Right ventricle myocardium inferior (tissue), 1 donor: Measurements from ENCODE around the gene SPINK8. TPM values are rescaled to one million over a fixed set of nuclear protein-coding genes. Genes with fewer than 3 reads are reported as not detected.
A peak's percentile ranks its signal among the peaks of the same experiment; 100 is the strongest.
"Not testable (repeated sequence)": the region's sequence is repeated elsewhere in the genome, so short reads cannot be mapped to it uniquely, and the experiment has no call there.

Experiments
- ATAC-seq: fragments of 200-7000 bp; cut with Tn5 transposase; one replicate; pipeline ENCODE4 v1.9.1; 2020; ENCODE audit warnings: mild to moderate bottlenecking, moderate library complexity
- DNase-seq: peaks from one replicate; pipeline ENCODE4 v3.0.0; 2021; ENCODE audit errors: missing footprints
- intact Hi-C: fragments of 100-400 bp; cut with DNase I; formaldehyde crosslinking; loops from one replicate; pipeline ENCODE4 v1.11.0; 2022
- total RNA-seq: library from RNA; stranded (reverse); fragmentation: NEBNext Ultra II Directional; extraction: Animal tissue kit (Norgen Biotek cat#: 25700); gene quantifications from one replicate; pipeline ENCODE4 v1.2.1, GENCODE V29; 2021
- donor health status: DM: no; HTN: yes; CAD: no; lungs with severe emphysema.

SPINK8 gene
- total RNA-seq, 1 donor from 2014 or later: not detected

DNA sequence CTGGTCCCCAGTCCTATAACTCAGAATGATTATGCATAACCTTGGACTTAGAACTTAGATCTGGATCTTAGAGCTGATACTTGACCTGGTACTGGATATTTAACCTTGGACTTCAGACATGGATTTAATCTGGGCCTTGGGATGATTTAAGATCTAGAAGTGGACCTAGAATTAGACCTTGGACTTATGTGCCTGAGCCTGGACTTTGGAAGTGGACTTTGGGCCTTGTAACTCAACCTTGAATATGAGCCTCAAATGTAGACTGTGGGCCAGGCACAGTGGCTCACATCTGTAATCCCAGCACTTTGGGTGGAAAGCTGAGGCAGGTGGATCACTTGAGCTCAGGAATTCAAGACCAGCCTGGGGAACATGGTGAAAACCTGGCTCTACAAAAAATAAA lies 46.4 kb downstream of the SPINK8 start:
- intact Hi-C loops: no loop called here
- DNase-seq (no peak), ATAC-seq (no peak)

DNA sequence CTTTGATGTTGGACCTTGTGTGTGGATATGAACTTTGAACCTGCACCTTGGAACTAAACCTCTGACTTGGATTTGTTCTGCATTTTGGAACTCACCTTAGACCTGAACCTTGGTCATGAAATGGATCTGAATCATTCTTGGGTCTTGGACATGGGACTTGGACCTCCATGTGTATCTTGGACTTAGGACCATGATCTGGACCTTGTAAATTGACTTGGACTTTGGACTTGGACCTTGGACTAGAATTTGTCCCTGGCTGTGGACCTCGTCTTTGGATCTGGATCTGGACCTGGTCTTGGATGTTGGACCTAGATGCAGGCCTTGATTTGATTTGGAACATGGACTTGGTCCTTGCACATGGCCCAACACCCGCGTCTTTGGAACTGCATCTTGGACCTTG lies 47.2 kb downstream of the SPINK8 start:
- no peak for ATAC-seq
- intact Hi-C loops: no loop called here
- DNase-seq: no peak

DNA sequence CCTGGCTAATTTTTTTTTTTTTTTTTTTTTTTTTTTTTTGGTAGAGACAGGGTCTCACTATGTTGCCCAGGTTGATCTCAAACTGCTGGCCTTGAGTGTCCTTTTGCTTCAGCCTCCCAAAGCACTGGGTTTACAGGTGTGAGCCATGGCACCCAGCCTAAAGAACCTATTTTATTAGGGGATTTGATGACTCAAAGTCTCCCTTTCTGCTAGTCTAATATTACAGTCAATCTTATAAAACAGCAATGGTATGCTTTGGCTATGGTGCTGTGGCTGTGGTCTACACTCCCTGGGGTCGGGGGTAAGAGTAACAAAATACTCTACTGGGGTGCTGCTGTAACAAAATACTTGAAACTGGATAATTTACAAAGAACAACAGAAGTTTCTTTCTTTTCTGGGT lies 47.8 kb downstream of the SPINK8 start:
- no peak for ATAC-seq
- no peak for DNase-seq
- intact Hi-C loops: no loop called here

DNA sequence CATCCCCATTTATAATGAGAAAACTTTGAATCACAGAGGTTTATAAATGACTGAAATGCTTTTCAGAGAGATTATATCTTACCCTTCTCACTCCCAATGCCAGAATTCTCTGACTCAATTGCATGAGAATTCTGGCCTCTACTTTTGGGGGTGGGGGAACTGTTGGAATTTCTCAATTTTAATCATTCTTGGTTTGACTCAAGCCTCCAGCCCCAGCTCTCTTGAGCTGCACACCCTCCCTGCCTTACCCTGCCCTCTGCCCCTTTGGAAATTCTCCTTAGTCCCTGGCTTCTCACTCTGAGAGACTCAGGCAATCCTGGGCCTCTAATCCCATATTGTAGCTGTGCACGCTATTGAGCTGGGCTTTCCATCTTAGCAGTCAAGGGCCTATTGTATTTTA lies 48.3 kb downstream of the SPINK8 start:
- no peak for ATAC-seq
- DNase-seq: no peak
- intact Hi-C loops: no loop called here

DNA sequence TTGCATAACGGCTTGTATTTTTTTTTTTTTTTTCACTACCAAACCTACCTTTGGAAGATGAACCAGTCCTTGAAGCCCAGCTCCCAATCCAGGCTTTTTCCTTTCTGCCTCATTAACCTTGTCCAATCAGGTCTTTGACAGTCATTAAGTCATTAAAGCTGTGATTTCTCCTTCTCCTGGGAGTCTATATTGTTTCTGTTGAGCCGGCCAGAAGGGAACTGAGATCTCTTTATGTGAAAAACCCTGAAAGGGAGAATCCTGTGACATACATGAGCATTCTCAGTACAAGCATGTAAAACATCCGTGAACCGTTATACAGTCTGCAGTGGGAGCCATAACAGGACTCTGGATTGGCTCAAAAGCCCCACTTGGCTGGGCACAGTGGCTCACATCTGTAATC lies 52.6 kb downstream of the SPINK8 start:
- DNase-seq (no peak), ATAC-seq (no peak)
- intact Hi-C loops: no loop called here

DNA sequence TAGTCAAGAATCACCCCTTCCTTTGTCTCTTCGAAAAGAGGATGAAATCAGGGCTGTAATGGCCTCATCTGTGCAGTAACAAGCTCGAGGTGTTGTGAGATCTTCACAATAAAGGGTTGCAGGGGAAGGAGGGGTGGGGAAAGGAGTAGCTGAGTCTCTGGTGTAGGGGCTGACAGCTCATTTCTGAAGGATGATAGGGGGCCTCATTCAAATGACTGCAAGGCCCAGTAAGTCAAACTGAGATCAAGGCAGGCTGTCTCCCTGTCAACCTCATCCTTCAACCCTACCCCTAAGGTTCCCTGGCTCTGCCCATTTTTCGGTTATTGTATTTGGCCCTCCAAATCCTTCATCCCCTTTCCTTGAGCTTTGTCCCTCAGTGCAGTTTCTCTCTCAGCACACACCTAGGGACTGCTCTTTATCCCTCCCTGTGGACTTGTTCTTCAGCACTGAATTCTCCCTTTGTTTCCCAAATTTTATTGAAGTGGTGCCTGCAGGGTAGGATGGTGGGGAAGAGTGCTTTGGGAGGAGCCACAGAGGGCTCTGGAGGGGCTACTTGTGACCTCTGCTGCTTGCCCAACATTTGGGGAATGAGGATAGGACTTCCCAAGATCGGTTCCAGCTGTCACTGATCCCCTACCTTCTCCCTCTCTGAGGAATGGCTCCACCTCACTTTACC lies 54.4 kb downstream of the SPINK8 start:
- no peak for DNase-seq
- intact Hi-C loops: no loop called here

DNA sequence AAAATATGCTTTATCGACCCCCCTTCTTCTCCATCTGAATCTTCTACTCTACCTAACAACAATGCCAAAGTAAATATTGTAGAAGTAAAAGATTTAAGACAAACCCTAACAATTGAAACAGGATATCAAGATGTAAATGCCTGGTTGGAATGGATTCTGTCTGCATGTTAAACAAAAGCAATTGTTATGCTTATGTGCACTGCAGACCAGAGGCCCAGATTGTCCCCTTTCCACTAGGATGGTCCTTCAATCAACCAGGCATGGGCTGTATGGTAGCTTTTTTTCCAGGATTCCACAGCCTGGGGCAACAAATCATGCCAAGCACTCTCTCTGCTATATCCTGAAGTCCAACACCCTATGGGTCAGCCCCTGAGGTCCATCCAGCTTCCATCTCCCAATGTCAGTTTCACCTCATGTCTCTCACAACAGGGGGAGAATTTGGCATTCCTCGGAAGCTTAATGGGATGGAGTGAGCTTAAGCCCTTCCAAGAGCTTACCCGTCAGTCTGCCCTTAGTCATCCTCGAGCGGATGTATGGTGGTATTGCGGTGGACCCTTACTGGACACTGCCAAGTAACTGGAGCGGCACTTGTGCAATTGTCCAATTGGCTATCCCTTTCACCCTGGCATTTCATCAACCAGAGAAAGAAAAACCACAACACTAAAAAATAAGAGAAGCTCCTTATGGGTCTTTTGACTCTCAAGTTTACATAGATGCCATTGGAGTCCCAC lies 56.4 kb downstream of the SPINK8 start:
- intact Hi-C loops: no loop called here

More for the DNA sequence above, 54.4 kb downstream of the SPINK8 start:
- no peak for ATAC-seq

DNA sequence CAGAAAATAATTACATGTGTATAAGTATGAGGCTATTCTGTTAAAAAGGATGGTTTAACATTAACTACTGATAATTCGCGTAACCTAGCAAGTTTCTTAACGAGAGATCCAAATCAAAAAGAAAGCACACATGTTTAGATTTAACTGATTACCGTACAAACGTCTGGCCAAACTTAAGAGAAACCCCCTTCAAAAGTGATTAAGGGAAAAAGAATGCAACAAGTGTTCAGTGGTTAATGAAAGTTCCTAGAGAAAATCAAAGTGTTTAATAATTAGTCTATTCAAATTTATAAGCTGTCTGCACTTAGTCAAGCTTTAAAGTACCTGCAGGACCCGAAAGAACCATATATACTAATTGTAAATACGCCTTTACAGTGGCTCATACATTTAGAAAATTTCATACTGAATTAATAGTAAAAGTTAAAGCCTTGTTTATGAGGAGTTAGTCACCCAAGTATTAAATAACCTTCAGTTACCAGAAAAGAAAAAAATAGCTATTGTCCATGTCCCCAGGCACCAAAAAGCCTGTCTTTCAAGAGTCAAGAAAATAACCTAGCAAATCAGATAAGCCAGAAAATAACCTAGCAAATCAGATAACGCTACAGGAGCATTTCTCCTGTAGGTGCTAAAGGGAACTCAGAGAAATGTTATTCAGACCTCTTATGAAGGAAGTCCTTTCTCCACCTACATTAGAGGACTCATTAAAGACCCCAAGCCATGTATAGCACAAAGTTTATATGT lies 58.0 kb downstream of the SPINK8 start:
- no peak for DNase-seq
- intact Hi-C loops: no loop called here
- ATAC-seq: no peak

More for the DNA sequence above, 56.4 kb downstream of the SPINK8 start:
- ATAC-seq (no peak), DNase-seq (no peak)

DNA sequence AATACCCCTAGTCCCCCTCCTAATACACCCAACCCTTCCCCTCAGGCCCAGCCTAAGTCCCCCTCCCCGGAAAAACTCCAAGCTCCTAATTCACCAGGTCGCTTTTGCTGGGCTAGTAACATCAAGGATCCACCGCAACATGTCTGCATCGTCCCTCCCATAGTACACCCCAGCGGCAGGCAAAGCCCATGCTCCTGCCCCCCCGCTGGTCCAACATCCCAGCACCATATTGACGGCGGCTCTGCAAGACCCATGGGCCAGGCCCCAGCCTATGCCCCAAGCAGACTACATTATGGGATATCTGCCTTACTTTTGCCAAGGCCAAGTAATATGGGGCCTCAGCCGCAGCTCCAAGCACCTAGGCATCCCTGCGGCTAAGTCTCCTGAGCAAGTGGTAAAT lies 59.0 kb downstream of the SPINK8 start:
- DNase-seq (no peak), ATAC-seq (no peak)
- intact Hi-C loops: loop anchor here (5.0 kb wide), 1 partner anchor 273 kb away; no protein-coding TSS in a partner anchor

DNA sequence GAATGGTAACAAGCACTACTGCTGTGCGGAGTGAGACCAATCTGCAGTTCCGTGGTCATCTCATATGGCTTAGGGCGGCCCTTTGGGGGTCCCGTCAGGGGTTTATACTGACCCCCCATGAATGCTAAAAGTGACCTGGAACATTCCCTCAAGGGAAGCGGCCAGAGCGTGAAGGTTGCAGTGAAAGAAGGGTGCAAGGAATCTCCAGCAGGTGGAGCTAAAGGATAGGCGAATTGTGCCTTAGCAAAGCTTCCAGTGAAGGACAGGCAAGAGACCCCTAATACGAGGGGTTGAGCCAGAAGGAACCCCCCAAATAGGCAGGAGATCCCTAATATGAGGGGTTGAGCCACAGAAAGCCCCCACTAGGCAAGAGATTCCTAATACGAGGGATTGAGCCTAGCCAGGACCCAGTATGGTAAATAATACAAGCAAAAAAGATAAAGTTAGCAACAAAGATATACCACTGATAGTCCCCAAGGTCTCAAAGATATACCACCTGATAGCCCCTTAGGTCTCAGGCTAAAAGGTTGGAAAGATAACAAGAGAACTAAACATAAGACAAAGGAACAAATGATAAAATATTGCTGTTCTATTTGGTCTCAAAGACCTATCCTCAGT lies 59.8 kb downstream of the SPINK8 start:
- ATAC-seq: peak; percentile 58
- DNase-seq: no peak
- intact Hi-C loops: loop anchor here (1.0 to 5.0 kb wide), 2 partner anchors 163 to 274 kb away; no protein-coding TSS in a partner anchor

DNA sequence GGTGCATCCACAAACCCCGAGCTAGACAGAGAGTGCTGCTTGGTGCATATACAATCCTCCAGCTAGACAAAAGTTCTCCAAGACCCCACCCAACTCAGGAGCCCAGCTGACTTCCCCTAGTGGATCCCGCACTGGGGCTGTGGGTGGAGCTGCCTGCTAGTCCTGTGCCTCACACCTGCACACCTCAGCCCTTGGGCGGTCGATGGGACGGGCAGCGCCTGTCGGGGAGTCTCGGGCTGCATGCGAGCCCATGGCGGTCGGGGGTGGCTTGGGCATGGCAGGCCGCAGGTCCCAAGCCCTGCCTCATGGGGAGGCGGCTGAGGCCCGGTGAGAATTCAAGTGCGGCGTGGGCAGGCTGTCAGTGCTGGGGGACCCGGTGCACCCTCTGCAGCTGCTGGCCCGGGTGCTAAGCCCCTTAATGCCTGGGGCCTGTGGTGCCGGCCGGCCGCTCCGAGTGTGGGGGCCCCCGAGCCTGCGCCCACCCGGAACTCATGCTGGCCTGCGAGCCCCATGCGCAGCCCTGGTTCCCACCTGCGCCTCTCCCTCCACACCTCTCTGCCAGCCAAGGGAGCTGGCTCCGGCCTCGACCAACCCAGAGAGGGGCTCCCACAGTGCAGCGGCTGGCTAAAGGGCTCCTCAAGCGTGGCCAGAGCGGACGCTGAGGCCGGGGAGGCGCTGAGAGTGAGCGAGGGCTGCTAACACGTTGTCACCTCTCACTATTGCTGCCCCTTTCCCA lies 61.5 kb downstream of the SPINK8 start:
- intact Hi-C loops: loop anchor here (5.0 kb wide), 1 partner anchor 275 kb away; no protein-coding TSS in a partner anchor
- no peak for ATAC-seq
- DNase-seq: no peak

DNA sequence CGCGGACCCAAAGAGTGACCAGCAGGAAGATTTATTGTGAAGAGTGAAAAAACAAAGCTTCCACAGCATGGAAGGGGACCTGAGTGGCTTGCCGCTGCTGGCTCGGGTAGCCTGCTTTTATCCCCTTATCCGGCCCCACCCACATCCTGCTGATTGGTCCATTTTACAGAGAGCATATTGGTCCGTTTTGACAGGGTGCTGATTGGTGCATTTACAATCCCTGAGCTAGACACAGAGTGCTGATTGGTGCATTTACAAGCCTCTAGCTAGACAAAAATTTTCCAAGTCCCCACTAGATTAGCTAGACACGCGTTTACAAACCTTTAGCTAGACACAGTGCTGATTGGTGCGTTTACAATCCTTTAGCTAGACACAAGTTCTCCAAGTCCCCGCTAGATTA lies 62.2 kb downstream of the SPINK8 start:
- ATAC-seq, DNase-seq: not testable (repeated sequence)
- intact Hi-C loops: loop anchor here (5.0 kb wide), 1 partner anchor 276 kb away; no protein-coding TSS in a partner anchor

DNA sequence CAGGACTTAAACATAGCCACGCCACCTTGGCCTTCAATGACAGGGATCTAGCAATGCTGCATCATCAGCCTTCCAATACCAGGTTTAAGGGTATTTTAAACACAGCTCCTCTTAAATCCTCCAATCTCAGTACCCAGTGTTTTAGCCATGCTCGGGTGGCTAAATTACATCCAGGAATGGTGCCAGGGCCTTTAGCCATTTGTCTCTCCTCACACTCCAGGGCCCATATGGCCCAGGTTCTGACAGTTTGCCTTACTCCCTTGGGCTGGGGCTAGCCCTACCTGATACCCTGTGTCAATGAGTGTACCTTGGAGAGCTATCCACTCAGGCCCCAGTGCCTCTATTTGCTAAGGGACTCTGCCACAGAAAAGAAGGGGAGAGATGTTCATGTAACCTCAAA lies 63.2 kb downstream of the SPINK8 start:
- ATAC-seq (no peak), DNase-seq (no peak)
- intact Hi-C loops: loop anchor here (5.0 kb wide), 1 partner anchor 277 kb away; no protein-coding TSS in a partner anchor

DNA sequence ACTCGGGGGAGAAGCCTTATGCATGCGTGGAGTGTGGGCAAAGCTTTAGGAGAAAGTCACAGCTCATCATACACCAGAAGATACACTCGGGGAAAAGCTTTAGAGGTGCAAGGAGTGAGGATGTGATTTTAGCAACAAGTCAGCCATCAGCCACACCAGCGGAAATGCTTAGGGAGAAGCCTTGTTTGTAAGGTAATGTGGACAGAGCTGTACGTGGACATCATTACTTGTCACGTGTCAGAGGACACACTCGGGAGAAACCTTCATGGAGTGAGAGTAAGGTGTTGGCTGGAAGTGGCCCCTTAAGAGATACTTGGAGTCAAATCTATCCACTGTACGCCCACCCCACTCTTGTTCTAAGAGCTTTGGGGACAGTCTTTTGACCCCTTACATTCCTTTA lies 63.9 kb downstream of the SPINK8 start:
- no peak for DNase-seq
- no peak for ATAC-seq
- intact Hi-C loops: no loop called here

DNA sequence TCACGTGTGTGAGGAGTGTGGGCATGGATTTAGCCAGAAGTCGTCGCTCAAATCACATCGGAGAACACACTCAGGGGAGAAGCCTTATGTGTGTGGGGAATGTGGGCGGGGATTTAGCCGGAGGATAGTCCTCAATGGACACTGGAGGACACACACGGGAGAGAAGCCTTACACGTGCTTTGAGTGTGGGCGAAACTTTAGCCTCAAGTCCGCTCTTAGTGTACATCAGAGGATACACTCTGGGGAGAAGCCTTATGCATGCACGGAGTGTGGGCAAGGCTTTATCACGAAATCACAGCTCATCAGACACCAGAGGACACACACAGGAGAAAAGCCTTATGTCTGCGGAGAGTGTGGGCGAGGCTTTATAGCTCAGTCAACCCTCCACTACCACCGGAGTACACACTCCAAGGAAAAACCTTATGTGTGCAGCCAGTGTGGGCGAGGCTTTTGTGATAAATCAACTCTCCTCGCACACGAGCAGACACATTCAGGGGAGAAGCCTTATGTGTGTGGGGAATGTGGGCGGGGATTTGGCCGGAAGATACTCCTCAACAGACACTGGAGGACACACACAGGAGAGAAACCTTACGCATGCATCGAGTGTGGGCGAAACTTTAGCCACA lies 64.4 kb downstream of the SPINK8 start:
- DNase-seq: no peak
- intact Hi-C loops: no loop called here
- no peak for ATAC-seq

DNA sequence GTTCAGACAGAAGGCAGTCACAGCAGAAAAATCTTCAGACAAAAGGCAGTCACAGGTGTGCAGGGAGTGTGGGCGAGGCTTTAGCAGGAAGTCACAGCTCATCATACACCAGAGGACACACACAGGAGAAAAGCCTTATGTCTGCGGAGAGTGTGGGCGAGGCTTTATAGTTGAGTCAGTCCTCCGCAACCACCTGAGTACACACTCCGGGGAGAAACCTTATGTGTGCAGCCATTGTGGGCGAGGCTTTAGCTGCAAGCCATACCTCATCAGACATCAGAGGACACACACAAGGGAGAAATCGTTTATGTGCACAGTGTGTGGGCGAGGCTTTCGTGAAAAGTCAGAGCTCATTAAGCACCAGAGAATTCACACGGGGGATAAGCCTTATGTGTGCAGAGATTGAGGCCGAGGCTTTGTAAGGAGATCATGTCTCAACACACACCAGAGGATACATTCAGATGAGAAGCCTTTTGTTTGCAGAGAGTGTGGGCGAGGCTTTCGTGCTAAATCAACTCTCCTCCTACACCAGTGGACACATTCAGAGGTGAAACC lies 65.0 kb downstream of the SPINK8 start:
- peak; percentile 8 for ATAC-seq
- intact Hi-C loops: no loop called here
- DNase-seq: no peak

DNA sequence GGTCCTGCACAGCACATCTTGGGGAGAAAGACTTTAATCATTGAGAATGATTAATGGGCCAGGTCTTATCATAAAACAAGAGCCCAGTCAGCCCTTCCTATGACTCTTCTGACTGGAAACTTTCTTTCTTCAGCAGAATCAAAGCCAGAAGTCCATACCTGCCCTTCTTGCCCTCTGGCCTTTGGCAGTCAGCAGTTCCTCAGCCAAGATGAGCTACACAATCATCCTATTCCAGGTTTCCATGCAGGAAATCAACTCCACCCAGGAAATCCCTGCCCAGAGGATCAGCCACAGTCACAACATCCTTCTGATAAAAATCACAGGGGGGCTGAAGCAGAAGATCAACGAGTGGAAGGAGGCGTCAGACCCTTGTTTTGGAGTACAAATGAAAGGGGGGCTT lies 65.7 kb downstream of the SPINK8 start:
- intact Hi-C loops: no loop called here
- ATAC-seq: no peak

DNA sequence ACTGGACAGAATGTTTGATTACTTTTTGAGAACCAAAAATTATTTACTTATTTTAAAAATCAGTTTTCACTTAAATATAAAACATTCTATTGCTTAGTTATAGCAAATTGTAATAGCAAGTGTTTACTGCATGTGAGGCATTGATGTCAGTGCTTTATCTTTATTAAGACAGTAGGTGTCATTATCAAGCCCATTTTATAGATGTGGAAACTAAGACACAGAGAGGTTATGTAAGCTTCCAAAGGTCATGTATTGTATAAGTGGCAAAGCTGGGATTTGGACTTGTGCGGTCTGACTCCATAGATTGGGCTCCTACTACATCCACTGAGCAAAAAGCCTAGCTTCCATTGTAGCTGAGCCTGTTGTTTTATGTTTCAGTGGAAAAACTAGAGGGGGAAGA lies 74.9 kb downstream of the SPINK8 start:
- DNase-seq (no peak), ATAC-seq (no peak)
- intact Hi-C loops: no loop called here

More for the DNA sequence above, 65.7 kb downstream of the SPINK8 start:
- DNase-seq: no peak
